Fibroblast of pulmonary artery (primary cell): ENCODE data around the gene AZI2.
A peak's percentile ranks its signal among the peaks of the same experiment; 100 is the strongest.

Experiments
- DNase-seq: peaks from one replicate; pipeline ENCODE4 v3.0.0-alpha.2; 2010; ENCODE audit warnings: low read depth
- H3K4me3 ChIP-seq: replicated peaks from 2 replicates; pipeline ENCODE4 v1.5.1; 2011; ENCODE audit warnings: low read depth, mild to moderate bottlenecking, control low read depth, low read length, moderate library complexity
- TF ChIP-seq, protein P1 (sequence below): IDR thresholded peaks from 2 replicates; pipeline ENCODE4 v1.5.1; 2011; ENCODE audit warnings: mild to moderate bottlenecking, control low read depth, low read length, inconsistent platforms; ENCODE audit errors: missing control alignments

Gene AZI2, protein sequence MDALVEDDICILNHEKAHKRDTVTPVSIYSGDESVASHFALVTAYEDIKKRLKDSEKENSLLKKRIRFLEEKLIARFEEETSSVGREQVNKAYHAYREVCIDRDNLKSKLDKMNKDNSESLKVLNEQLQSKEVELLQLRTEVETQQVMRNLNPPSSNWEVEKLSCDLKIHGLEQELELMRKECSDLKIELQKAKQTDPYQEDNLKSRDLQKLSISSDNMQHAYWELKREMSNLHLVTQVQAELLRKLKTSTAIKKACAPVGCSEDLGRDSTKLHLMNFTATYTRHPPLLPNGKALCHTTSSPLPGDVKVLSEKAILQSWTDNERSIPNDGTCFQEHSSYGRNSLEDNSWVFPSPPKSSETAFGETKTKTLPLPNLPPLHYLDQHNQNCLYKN

DNA sequence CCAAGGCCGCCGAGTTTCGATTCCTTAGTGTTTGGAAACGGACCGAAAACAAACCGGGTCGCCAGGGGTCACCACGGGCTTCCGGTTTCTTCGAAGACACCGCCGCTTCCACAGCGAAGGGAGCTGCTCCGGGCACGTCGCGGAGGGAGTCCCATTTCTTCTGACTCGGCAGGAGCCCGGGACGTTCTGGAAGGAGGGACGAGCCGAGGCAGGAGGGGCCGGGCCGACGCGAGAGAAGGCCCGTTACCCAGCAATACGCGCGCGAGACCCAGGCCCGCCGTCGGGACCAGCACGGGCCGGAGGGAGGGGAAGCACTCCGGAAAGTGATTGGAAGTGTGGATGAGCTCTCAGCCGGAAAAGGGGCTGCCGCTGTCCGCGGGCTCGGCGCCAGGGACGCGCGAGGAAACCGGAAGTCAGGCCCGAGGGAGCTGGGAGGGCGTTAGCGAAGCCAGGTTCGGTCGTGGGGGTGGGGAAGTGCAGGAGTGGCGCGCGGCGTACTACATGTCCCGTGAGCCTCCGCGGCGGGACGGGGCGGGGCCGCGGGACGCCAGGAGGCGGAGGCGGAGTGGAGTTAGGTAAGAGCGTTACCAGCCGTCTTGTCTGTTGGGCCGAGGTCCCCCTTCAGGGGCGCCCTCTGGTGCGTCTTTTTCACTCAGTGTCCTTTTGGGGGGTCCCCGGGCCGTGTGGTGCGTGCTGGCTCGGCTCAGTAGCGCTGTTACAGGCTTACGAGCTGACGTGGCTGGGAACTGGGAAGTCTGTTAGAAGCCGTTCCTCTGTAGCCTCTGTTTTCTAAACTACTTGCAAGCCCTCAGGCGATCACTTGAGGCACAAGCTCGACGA lies at the start of gene AZI2, which contains the start of gene ZCWPW2:
AZI2 (minus strand) TSS at position 196 of the 840 bp plus-strand sequence. CDS start 8,207 bp downstream, outside the sequence.
ZCWPW2 (plus strand) TSS at position 93 of the 840 bp plus-strand sequence. CDS start 64,348 bp downstream, outside the sequence.
- TF ChIP-seq, protein P1, sequence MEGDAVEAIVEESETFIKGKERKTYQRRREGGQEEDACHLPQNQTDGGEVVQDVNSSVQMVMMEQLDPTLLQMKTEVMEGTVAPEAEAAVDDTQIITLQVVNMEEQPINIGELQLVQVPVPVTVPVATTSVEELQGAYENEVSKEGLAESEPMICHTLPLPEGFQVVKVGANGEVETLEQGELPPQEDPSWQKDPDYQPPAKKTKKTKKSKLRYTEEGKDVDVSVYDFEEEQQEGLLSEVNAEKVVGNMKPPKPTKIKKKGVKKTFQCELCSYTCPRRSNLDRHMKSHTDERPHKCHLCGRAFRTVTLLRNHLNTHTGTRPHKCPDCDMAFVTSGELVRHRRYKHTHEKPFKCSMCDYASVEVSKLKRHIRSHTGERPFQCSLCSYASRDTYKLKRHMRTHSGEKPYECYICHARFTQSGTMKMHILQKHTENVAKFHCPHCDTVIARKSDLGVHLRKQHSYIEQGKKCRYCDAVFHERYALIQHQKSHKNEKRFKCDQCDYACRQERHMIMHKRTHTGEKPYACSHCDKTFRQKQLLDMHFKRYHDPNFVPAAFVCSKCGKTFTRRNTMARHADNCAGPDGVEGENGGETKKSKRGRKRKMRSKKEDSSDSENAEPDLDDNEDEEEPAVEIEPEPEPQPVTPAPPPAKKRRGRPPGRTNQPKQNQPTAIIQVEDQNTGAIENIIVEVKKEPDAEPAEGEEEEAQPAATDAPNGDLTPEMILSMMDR = peak; percentile 14
- H3K4me3 ChIP-seq = peak within 1 kb of the TSS; percentile 85
- DNase-seq = peak; percentile 97

DNA sequence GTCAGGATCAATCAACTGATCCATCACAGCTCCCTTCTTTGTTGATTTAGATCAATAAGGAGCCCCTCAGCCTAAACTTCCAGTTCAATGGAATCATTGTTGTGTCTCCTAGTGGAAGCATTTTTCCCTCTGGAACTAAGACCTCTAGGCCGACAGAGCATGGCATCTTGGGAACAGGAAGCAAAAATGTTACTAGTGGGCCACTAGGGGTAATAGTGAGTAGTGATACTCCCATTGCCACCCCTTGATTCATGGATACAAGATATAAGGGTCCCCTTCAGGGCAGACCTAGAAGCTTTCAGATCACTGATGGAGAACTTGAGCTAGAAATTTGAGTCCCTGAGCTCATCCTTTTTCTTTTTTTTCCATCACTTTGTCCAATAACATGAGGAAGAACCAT lies 40.4 kb upstream of the AZI2 start:
- TF ChIP-seq, protein P1 = no peak
- no peak for DNase-seq
- H3K4me3 ChIP-seq = no peak overlapping the region

DNA sequence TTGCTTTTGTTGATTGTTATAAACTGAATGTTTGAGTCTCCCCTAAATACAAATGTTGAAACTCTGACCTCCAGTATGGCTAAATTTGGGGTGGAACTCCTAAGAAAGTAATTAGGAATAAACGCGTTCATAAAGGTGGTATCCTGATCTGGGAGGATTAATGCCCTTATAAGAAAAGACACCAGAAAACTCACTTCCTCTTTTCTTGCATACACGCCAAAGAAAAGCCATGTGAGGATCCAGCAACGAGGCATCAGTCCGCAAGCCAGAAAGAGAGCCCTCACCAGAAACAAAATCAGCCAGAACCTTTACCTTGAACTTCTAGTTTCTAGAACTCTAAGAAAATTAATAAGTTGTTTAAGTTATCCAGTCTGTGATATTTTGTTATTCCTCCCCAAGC lies 37.4 kb upstream of the AZI2 start:
- DNase-seq = no peak
- H3K4me3 ChIP-seq = no peak overlapping the region
- TF ChIP-seq, protein P1 = no peak

DNA sequence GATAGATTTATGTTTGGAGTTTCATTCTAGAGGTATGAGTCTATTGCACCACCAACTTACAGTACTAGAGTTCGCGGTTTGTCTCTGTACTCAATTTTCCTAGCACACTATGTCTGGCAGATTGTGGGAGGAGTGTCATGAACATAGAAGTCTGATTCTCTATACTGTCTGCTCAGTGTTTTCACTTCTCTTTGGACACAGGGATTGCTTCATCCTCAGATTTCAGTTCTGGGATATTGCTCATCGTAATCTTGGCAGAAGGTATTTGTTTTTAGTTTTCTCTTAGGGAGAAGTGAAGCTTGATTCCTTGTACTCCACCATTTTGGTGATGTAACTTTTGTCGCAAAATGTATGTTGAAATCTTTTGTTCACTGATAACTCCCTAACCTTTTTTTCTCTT lies 27.8 kb upstream of the AZI2 start:
- H3K4me3 ChIP-seq = peak overlapping the region; percentile 2
- TF ChIP-seq, protein P1 = no peak
- peak; percentile 96 for DNase-seq

DNA sequence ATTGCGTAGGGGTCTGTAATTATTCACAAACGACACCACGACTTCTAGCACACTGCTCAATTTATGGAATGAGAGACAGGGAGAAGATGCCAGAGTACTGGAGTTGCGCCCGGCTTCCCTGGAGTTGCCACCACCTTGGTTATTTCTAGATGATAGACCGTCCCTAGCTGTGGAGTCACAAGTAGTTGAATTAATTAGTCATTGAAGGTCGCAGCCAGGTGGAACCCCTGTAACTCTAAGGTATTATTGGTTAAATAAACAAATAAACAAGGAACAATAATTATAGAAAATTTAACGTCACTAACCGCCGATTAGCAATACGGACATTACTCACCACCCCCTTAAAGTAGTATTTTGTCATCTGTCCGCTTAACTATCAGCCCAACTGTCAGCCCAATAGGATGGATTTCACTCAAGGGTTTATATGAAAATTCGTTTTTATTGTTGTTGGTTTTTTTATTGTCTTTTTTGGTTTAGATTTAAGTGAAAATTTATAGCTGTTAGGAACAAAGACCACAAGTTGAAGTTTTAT lies 911 bp upstream of the AZI2 start:
- no peak for DNase-seq
- TF ChIP-seq, protein P1 = no peak
- peak overlapping the region; percentile 85 for H3K4me3 ChIP-seq

DNA sequence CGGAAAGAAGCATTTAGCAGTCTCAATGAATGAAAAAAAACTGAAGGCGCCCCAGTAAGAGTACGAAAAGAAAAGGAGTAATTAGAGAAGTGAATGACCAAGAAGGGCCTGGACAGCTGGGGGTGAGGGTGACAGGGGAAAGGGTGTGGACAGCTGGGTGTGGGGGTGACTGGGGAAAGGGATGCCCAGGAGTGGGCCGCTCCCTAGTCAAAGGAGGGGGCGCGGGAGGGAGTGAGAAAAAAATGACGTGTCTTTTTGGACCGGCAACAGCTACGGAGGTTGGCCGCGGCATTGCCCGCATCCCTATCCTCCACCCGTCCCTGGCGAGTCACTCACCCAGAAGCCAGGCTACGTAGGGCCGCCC lies 377 bp downstream of the AZI2 start:
- H3K4me3 ChIP-seq = peak overlapping the region; percentile 85
- no peak for DNase-seq
- TF ChIP-seq, protein P1 = no peak
